ENCODE measurements around the gene RANBP9. TPM values are rescaled to one million over a fixed set of nuclear protein-coding genes. Genes with fewer than 3 reads are reported as not detected.

The RANBP9 gene
- total and polyA plus RNA-seq, 11 donors, result 9.3 to 43.7 (median 32.3) TPM

- Histone ChIP-seq H3K9me3 (no peaks in the 10 kb centered on the region), H3K36me3 (no peaks in the 10 kb centered on the region), H3K27ac (peak overlapping the region; percentile 83 to 99 (median 95)), H3K4me3 (peak overlapping the region; percentile 53 to 96 (median 80)), H3K27me3 (no peaks in the 10 kb centered on the region), H3K4me1 (peaks cover 0 to 46% (median 25%) of the 10 kb centered on the region in 12 donors)
- TF ChIP-seq POLR2A (IDR thresholded peaks at IDR 0.05), result no peak
- no peak for TF ChIP-seq CTCF (IDR thresholded peaks at IDR 0.05)
- 0 to 1% (median 0%) methylated on average over 4 of the region's 4 CpGs for WGBS, 4 donors
- ATAC-seq (peak in 1 of 4 donors; percentile 4), DNase-seq (no peak)
- intact Hi-C loops (cut with DNase I), result loop anchor here in 5 of 10 donors (1.0 to 10.0 kb wide), 7 partner anchors 50 to 100 kb away; partner anchors contain the start of genes NOL7 (in 3 of the 5) and MCUR1 (in 1 of the 5)
Observed at GRCh38 chr6:13712599-13712898, 914 bp upstream of the RANBP9 start.

- peak in 3 of 4 donors; percentile 27 to 59 (median 40) for ATAC-seq
- Histone ChIP-seq H3K36me3 (no peaks in the 10 kb centered on the region), H3K27me3 (no peaks in the 10 kb centered on the region), H3K9me3 (no peaks in the 10 kb centered on the region), H3K4me1 (peaks cover 0 to 46% (median 28%) of the 10 kb centered on the region in 12 donors), H3K4me3 (peak overlapping the region; percentile 44 to 96 (median 84)), H3K27ac (peak overlapping the region; percentile 83 to 99 (median 95))
- intact Hi-C loops (cut with DNase I), result loop anchor here in 7 of 10 donors (2.0 to 10.0 kb wide), 8 partner anchors 51 to 101 kb away; partner anchors contain the start of genes NOL7 (in 4 of the 7) and MCUR1 (in 1 of the 7)
- peak in 1 of 5 donors; percentile 76 for DNase-seq
- TF ChIP-seq POLR2A (IDR thresholded peaks at IDR 0.05) (no peak), CTCF (IDR thresholded peaks at IDR 0.05) (peak in 6 of 12 donors; percentile 15 to 48 (median 28))
- 0% methylated on average over 1 to 62 of the region's 62 CpGs; no CpG with 5 or more reads in 1 of the 4 donors for WGBS, 4 donors
Observed at GRCh38 chr6:13711324-13711732, 307 bp downstream of the RANBP9 start.

- H3K9me3 ChIP-seq, result no peaks in the 10 kb centered on the region
- no peak for TF ChIP-seq POLR2A (IDR thresholded peaks at IDR 0.05)
- no peak for TF ChIP-seq CTCF (IDR thresholded peaks at IDR 0.05)
- intact Hi-C loops (cut with DNase I), result loop anchor here in 7 of 10 donors (2.0 to 10.0 kb wide), 8 partner anchors 52 to 102 kb away; partner anchors contain the start of genes NOL7 (in 4 of the 7) and MCUR1 (in 1 of the 7)
- no peaks in the 10 kb centered on the region for H3K36me3 ChIP-seq
- peak overlapping the region; percentile 83 to 99 (median 95) for H3K27ac ChIP-seq
- ATAC-seq, result peak in 2 of 4 donors; percentile 19 to 20
- H3K4me3 ChIP-seq, result peak overlapping the region; percentile 66 to 96 (median 86)
- peaks cover 0 to 46% (median 28%) of the 10 kb centered on the region in 12 donors for H3K4me1 ChIP-seq
- H3K27me3 ChIP-seq, result no peaks in the 10 kb centered on the region
- 0 to 1% (median 1%) methylated on average over 20 to 73 of the region's 73 CpGs for WGBS, 4 donors
- DNase-seq, result peak; percentile 35 to 77 (median 47)
Observed at GRCh38 chr6:13710552-13711323, 897 bp downstream of the RANBP9 start.
